Prostate gland (tissue), 2 donors: Measurements from ENCODE around the gene SNX6.

Experiments
- CTCF ChIP-seq, 4 experiments: fragments of 200-600 bp in 2 of 4; fragments of 450-650 bp in 2 of 4; sonication (generic) in 2 of 4; IDR thresholded peaks; 1 replicate in 3 of 4; 2 replicates in 1 of 4; pipeline ENCODE4 v1.5.1; 2016 to 2019; ENCODE audit warnings: antibody characterized with exemption in 4 of 4, mild to moderate bottlenecking in 2 of 4, moderate library complexity in 2 of 4
- POLR2A ChIP-seq: fragments of 450-650 bp; IDR thresholded peaks from one replicate; pipeline ENCODE4 v1.6.1; 2016; ENCODE audit warnings: antibody characterized with exemption, mild to moderate bottlenecking

GRCh38 chr14:34527591-34527990 lies 102.4 kb downstream of the SNX6 start:
- no peak for TF ChIP-seq POLR2A
- no peak for TF ChIP-seq CTCF (IDR thresholded peaks at IDR 0.05)
